Kasumi-1 (cell line): Measurements from ENCODE around the gene ZNF275.
A peak's percentile ranks its signal among the peaks of the same experiment; 100 is the strongest.
"Not testable (repeated sequence)": the region's sequence is repeated elsewhere in the genome, so short reads cannot be mapped to it uniquely, and the experiment has no call there.

ENCODE experiments used
- DNase-seq, 2 experiments: peaks; one replicate each; lab custom pipeline; 2025; lab: John Stamatoyannopoulos, UW

The ZNF275 gene

GRCh38 chrX:153361781-153362397, 27.9 kb downstream of the ZNF275 start:
- DNase-seq, result no peak

- no peak for DNase-seq
Observed at GRCh38 chrX:153365670-153366069, 31.7 kb downstream of the ZNF275 start.

- no peak for DNase-seq
Observed at GRCh38 chrX:153366119-153366518, 32.2 kb downstream of the ZNF275 start.

DNA sequence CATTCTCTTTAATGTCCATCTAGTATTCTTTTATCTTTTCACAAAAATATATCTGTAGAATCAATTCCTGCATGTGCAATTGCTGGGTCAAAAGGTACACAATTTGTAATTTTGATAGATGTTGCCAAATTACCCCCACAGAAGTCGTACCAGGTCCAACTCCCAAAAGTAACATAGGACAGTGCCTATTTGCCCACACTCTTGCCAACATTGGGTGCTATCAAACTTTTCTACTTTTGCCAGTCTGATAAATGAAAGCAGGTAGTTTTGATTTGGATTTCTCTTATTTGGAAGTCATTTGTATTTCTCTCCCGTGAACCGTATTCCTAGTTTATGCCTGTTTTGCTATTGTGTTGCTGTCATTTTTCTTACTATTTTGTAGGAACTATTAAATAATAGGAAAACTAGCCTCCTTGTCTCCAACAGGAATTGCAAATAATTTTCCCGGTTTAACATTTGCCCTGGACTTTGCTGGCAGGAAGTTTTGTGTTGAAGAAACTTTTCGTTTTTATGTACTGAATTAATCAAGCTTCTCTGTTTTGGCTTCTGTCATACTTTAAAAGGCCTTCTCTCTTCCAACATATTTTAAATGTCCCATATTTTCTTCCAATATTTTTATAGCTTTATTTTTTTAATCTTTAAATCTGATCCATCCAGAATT, 33.1 kb downstream of the ZNF275 start:
- DNase-seq, result no peak

DNA sequence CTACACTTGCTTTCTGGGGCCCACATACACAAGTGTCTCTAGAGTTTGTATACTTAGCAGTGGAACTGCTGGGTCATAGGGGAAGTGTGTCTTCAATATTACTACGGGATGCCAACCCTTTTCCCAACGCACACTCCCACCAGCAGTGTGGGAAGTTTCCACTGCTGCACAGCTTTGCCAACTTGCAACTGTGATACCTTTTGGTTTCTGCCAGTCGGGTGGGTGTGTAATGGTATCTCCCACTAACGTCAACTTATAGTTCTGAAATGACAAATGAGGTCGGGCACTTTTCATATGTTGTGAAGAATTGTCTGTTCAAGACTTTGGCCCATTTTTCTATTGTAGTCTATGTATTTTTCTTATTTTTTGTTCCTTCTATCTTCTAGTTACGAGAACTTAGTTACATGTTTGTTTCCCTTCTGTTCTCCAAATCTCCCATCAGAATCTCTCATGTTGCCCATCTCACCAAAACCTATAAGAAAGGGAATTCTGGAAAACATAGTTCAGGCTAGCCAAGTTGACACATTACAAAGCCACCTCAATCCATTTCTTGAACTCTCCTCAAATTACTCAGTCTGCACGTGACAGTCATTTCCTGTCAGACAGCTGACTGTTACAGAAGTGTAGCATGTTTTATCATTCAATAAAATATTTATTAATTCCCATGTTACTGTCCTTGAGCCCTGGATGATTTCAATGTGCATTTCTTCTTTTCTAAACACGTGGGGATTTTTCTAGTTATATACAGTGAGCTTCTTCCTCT, 36.5 kb downstream of the ZNF275 start:
- DNase-seq, result no peak

GRCh38 chrX:153371256-153371655, 37.3 kb downstream of the ZNF275 start:
- no peak for DNase-seq

DNA sequence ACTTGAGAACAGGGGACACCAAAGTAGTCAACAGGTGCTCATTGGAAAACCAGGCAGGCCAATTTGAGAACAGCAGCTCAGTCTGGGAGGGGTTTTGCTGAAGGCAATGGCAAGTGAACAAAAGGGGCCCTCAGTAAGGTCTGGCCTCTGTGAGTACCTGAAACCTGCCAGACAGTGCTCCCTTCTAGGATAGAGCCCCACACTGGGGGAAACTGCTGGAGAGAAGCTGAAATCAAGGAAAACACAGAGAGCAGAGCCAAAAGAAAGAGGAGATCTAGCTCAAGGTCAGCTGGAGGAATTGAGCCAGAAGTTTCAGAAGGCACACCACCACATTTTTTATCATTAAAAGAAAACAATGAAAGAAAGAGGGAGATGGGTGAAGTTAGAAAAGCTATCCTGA, 39.0 kb downstream of the ZNF275 start:
- no peak for DNase-seq

DNA sequence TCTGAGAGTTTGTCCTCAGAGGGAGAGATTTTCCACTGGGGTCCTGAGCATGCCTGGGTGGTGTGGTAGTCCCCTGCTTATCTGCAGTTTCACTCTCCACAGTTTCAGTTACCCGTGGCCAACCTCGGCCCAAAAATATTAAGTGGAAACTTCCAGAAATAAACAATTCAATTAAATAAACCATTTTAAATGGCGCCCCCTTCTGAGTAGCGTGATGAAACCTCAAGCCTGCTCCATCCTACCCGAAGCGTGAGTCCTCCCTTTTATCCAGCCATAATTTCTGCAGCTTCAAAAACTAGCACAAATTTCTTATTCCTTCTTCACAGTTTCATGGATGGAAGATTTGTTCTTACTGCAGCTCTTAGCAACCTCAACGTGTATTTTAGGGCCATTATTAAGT, 40.5 kb downstream of the ZNF275 start:
- DNase-seq, result no peak

DNA sequence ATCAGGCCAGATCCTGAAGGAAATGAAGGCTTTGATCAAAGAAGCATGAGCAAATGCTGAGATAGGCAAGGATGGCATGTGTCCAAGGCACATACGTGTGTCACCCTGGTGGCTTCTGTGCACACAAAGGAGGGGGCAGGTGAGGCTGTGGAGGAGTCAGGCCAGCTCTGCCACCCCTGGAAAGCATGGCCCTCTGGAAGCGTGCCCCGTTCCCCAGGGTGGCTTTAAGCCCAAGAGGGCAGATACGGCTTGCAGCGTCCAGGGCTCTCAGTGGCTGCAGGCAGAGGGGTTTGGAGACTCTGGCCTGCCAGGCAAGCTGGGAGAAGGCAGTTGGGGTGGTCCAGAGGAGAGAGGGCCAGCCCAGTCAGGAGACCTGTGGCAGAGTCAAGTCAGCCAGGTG, 41.6 kb downstream of the ZNF275 start:
- no peak for DNase-seq

DNA sequence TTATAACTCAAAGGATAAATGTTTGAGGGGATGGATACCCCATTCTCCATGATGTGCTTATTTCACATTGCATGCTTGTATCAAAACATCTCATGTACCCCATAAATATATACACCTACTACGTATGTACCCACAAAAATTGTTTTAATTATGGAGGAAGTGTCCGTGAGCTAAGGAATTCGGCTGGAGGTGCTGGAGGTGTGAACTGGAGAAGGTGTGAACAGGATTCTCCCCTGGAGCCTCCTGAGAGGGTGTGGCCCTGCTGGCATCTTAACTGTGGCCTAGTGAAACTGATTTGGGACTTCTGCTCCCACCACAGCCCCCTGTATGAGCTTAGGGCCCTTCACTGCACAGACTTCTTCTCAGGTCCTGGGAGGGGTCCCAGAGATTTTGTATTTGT, 43.8 kb downstream of the ZNF275 start:
- DNase-seq, result no peak

DNA sequence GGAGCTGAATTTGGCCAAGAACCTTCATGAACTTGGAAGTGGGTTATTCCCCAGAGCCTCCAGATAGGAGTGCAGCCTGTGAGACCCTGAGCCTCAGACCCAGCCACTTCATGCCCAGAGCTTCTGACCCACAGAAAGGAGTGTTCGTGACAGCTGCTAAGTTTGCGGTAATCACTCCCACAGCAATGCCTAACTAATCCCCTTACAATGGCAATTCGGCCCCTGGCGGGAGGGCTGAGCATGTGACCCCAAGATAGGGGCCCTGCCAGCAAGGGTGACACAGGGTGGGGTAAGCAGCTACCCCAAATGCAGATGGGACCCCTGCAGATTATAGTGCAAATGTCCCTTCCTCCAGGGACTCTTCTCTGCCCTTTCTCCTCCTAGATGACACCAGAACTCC, 44.7 kb downstream of the ZNF275 start:
- DNase-seq, result no peak

DNA sequence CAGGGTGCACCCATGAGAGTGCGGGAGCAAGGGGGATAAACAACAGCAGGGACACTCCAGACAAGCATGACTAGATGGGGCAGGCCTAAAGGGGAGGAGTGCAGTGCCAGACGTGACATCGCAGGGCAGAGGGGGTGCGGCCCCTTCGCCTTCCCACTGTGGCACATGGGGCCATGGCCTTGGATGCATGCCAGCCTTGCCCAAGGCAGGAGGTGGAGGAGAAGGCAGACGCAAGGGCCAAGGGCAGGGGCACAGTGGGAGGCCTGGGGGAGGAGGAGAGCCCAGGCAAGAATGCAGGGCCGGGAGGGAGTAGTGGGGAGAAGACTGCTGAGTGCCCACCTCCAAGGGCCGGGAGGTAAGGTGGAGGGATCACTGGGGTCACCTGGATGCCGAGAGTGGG, 45.6 kb downstream of the ZNF275 start:
- no peak for DNase-seq

DNA sequence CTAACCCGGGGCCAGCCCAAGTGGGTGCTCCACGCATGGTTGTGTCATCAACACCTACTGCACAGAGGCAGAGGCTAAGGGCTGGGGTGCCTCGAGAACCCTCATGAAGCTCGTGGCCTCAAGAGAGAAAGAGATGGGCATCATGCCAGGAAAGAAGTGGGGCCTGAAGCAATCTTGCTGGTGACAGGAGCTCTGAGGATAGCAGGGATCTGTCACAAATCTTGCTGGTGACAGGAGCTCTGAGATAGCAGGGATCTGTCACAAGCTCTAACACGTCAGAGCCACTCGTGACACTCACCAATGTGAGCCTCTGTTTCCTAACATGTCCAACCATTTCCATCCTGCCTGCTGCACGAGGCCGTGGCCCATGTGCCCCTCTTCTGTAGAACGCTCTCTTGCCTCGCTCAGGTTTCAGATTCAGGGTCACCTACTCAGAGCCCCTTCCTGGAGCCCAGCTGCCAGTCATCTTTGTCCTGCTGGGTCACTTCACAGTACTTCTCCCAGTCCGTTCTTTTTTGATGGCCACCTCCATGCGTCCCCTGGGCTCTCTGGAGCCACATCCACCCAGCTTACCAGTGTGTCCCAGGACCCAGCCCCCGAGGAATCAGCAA, 46.1 kb downstream of the ZNF275 start:
- no peak for DNase-seq

GRCh38 chrX:153380691-153381090, 46.7 kb downstream of the ZNF275 start:
- no peak for DNase-seq

GRCh38 chrX:153381684-153382532, 48.0 kb downstream of the ZNF275 start:
- peak in 1 of 2 experiments; percentile 6 for DNase-seq

DNA sequence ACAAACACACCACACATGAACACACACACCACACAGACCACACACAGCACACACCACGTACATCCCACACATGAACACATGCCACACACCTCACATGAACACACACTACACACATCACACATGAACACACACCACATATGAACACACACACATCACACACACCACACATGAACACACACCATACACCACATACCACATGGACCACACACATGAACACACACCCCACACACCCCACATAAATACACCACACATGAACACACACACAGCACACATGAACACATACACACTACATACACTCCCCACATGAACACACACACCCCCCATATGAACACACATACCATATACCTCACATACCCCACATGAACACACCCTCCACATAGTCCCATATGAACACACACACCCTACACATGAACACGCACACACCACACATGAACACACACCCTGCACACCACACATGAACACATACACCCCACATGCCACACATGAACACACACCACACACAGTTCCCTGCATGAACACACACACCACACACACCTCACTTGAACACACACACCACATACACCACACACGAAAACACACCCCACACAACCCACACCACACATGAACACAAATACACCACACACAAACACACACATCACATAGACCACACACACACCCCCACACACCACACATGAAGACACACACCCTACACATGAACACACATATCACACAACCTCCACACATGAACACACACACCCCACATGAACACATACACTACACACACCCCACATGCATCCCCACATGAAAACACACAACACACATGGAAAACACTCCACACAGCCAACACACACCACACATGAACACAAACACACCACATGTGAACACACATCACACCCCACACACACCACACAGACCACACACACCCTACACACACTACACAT, 48.9 kb downstream of the ZNF275 start:
- no peak for DNase-seq

GRCh38 chrX:153384390-153384789, 50.4 kb downstream of the ZNF275 start:
- no peak for DNase-seq

DNA sequence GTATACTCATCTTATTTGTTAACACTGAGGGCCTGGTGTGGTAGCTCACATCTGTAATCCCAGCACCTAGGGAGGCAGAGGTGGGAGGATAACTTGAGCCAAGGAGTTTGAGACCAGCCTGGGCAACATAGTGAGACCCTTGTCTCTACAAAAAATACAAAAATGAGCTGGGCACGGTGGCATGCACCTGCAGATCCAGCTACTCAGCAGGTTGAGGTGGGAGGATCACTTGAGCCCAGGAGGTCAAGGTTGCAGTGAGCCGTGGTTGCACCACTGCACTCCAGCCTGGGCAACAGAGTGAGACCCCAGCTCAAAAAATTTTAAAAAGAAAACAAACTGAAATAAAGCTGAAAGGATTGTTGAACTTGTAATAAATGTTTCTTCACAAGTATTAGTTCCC, 51.0 kb downstream of the ZNF275 start:
- not testable (repeated sequence) for DNase-seq

DNA sequence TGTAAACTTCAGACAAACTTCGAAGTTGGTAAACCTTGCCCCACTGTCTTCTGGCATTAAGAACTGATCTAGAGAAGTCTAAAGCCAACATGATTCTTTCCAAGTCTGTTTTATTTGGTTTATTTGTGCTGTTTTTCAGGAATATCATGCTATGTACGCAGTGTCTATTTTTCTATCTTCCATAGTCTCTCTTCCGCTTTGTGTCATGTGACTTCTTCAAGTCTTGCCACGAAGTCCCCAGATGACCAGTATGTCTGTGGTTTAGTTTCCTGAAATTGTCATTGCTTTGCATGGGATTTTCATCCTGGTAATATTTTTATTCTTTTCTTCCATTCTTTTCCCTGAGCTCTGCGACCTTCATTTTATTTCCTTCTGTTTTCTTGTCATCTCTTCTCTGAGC, 52.1 kb downstream of the ZNF275 start:
- DNase-seq, result no peak

DNA sequence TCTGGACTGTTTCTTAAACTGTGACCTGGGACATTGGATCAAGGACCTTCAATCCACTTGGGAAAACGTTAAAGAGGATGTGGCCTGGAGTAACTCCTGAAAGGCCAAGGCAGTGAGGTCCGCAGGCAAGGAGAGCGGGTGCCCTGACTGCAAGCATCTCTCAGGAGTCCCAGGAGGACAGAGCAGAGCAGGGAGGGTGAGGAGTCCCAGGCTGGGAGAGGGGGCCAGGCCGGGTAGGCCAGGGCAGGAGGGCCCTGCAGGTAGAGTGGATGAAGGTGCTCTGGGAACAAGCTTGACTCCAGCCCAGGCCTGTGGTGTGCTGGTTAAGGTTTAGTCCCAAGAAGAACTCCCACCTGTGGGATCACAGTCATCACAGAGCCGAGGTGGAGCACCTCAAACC, 53.4 kb downstream of the ZNF275 start:
- no peak for DNase-seq
